ENCODE results near the gene REN.

DNA sequence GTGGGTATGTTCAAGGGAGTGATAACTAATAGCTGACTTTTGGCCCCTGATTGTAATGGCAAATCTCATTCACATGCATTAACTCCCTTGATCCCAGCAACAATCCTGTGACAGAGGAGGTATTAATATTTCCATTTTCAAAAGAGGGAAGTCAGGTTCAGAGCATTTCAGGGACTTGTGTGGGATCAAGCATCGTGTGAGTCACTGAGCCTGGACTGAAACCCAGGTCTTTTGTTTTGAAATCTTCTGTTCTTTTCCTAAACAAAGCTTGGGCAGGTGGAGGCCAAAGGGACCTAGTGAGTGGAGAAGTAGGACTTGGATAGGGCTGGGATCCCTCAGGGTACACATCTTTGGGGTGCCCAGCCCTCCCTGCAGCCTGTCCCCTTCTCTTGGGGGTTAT is 52.2 kb downstream of the REN start:
- TF ChIP-seq POLR2A (IDR thresholded peaks at IDR 0.05): no peak
- TF ChIP-seq, protein P1, sequence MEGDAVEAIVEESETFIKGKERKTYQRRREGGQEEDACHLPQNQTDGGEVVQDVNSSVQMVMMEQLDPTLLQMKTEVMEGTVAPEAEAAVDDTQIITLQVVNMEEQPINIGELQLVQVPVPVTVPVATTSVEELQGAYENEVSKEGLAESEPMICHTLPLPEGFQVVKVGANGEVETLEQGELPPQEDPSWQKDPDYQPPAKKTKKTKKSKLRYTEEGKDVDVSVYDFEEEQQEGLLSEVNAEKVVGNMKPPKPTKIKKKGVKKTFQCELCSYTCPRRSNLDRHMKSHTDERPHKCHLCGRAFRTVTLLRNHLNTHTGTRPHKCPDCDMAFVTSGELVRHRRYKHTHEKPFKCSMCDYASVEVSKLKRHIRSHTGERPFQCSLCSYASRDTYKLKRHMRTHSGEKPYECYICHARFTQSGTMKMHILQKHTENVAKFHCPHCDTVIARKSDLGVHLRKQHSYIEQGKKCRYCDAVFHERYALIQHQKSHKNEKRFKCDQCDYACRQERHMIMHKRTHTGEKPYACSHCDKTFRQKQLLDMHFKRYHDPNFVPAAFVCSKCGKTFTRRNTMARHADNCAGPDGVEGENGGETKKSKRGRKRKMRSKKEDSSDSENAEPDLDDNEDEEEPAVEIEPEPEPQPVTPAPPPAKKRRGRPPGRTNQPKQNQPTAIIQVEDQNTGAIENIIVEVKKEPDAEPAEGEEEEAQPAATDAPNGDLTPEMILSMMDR (IDR thresholded peaks at IDR 0.05): no peak
- TF ChIP-seq POLR2AphosphoS5 (IDR thresholded peaks at IDR 0.05): no peak

All from breast epithelium (tissue), 3 donors.